HG03196 (cell line): ENCODE data around the gene PLA2G1B.

Experiments used
- ATAC-seq: cut with Tn5 transposase; IDR thresholded peaks from one replicate; pipeline ENCODE4 v1.9.1; 2021; ENCODE audit not compliant: unreplicated experiment

PLA2G1B gene

GRCh38 chr12:120327593-120327992 lies at the start of gene PLA2G1B:
TSS of gene PLA2G1B (minus strand) at chr12:120327779. CDS start at chr12:120327753, 26 bp downstream.
- no peak for ATAC-seq

DNA sequence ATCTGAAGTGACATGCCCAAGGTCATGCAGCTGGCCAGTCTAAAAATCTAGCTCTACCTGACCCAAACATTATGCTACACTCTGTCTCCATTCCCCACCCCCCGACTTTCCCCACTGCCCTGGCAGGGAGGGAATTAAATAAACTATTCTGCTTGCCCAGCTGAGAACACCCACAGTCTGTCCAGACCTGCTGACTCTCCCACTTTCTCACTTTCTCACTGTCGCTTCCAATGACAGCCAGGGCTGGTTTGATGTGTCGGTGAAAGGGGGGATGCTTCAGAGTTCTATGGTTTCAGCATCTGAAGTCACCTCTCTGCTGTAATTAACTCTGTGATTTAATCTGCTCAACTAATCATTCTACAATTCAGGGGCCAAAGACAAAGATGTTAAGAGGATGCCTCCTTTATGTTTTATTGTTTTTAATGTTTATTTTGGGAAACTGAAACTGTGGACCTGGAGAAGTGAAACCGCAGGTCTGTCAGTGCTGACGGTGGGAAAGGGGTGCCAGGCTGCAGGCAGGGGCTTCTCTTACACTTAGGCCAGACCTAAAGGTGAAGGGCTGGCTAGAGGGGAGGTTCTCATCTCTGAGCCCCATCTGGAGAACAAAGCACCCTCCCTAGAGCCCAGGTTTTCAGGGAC lies 49.5 kb upstream of the PLA2G1B start:
- ATAC-seq: no peak

DNA sequence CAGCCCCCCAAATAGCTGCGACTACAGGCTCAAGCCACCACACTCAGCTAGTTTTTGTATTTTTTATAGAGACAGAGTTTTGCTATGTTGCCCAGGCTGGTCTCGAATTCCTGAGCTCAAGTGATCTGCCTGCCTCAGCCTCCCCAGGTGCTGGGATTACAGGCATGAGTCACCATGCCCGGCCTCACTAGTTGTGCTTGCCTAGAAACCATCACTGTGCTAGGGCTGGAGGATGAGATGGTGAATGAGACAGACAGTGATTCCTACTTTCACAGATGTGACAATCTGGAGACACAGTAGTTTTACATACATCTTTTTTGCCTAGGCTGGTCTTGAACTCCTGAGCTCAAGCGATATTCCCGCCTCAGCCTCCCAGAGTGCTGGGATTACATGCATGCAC lies 48.8 kb upstream of the PLA2G1B start:
- no peak for ATAC-seq

- no peak for ATAC-seq
Measured at GRCh38 chr12:120376009-120376408, 48.4 kb upstream of the PLA2G1B start.

GRCh38 chr12:120373683-120374082 lies 46.1 kb upstream of the PLA2G1B start:
- ATAC-seq: no peak

DNA sequence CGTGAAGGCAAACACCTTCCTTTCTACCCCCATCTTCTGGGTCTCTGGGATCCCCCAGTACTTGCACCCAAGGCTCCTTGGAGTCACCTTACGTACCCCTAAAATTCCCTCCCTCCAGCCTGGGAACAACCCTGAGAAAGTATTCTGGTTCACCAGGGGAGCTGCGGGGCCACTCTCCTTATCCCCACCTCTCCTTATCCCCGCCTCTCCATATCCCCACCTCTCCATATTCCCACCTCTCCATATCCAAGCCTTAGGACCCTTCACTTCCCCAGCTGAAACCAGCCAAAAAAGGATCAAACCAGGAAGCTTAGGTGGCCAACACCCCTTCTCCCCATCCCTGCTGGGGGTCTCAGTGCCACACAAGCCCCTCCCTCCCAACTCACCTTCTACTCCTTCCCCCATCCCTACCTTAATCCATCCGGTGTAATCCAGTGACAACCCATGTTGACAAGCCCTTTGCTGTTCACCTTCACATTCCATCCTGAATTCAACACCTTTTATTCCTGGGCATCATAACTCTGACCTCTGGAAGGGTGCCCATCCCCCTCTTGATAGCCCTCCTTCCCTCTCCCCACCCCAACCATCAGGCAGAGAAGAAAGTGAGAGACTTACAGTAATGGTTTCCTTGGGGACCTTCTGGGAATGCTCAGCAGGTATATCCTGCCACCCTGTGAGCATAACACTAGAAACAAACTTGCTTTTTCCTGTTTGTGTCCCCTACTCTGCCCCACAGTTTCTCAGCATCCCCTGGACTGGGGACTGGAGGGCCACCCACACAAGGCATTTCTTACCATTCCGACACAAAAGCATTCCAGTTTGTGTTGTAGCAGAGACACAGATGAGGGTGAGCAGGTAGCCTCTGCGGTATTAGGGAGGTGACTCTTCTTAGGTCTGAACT lies 43.0 kb upstream of the PLA2G1B start:
- no peak for ATAC-seq

- no peak for ATAC-seq
Measured at GRCh38 chr12:120369603-120370342, 42.2 kb upstream of the PLA2G1B start.

DNA sequence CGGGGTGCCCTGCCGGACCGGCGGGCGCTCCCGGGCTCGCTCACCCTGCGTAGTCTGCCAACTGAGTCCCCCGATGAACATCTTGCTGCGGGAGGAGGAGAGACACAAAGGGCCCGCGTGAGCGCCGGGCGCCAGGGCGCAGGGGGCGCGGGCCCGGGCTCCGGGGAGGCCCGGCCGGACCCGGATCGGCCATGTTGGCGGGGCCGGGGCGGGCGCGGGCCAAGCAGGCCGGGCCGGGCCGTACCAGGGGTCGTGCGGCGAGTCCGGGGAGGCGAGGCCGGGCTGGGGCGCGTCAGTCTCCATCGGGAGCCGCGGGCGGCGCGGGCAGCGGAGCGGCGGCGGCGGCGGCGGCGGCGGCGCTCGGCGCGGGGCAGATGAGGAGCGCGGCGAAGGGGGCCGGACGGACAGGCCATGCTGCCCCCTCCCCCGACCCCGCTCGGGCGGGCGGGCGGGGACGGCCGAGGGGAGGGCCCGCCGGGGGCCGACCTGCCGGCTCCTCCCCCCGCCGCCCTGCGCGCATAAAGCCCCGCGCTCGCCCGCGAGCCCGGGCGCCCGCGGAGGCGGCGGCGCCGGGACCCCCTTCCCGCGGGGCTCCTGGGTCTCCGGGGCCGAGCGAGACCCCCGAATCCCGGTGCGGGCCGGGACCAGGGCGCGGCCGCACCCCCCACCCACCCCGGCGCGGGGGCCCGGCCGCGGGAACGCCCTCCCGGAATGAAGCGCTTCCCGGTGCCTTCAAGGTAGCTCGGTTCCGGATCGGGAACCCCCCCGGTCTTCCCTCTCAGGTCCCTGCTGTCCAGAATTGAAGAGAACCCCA lies 41.4 kb upstream of the PLA2G1B start, which contains the start of gene MSI1:
TSS of gene MSI1 (minus strand) at position 376 of the 814 bp plus-strand sequence. CDS start at position 303, 73 bp downstream.
- no peak for ATAC-seq

DNA sequence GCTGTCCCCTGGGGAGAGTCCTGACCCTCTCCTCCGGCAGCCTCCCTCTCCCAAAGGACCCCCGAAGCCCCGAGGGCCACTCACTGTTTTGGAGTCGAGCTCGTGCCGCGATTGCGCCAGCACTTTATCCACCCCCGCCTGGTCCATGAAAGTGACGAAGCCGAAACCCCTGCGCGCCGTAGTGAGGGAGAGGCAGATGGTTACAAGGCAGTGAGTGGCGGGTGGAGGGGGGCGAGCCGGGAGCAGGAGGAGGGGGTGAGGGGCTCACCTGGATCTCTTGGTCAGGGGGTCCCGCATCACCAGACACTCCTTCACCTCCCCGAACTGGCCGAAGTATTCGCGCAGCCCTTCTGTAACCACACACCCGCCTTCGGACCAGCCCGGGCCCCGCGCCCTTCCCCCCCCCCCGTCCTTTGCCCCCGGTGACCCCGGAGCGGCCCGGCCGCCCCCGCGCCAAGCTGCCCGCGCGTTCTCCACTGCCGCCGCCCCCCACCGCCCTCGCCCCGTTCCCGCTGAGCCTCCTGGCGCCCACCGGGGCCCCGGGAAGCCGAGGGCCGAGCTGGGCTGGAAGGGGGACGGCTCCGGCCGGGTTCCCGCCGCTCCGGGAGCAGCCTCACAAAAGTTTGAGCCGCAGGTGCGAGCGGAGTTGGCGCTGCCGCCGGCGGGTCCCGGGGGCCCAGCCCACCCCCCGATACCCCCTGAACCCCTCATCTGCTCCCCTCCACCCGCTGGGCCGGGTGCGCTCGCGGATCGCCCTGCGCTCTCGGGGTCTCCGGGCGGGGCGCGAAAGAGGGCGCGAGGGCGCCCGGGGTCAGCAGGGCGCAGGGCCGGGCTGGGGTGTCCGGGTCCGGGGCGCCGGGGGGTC lies 40.6 kb upstream of the PLA2G1B start:
- ATAC-seq: no peak

- ATAC-seq: no peak
Measured at GRCh38 chr12:120367233-120367923, 39.8 kb upstream of the PLA2G1B start.

DNA sequence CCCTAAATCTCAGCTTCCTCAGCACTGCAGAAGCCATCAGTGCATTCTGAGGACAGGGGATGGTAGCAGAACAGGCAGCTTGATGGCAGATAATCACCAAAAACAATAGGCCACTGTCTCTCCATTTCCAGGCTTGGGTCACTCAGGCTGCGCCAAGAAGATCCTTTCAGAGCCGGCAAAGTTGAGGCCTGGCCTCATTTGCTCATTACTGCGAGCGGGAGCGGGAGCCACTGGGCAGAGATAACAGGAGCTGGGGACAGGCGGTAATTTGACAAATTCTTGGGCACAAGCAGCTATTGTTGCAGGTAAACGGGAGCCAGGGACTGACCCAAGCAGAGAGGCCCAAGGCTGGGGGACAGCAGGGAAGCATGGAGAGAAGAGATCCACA lies 39.3 kb upstream of the PLA2G1B start:
- no peak for ATAC-seq

DNA sequence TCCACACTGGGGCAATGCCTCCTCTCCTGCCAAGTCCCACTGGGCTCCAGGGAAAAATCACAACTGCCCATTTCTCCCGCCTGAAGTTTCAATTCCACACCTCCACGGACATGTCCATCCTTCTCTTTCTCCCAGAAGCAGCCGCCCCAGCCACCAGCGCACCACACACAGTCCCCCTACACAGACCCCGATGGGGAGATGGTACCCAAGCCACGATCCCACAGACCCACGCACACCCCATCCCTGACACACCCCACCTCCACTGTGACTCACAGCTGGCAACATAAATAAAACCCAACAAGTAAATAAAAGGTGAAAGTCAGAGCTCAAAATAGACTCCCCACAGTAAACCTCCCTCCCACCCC lies 38.7 kb upstream of the PLA2G1B start:
- ATAC-seq: no peak

- no peak for ATAC-seq
Measured at GRCh38 chr12:120365675-120366340, 38.2 kb upstream of the PLA2G1B start.

- no peak for ATAC-seq
Measured at GRCh38 chr12:120364487-120364886, 36.9 kb upstream of the PLA2G1B start.

DNA sequence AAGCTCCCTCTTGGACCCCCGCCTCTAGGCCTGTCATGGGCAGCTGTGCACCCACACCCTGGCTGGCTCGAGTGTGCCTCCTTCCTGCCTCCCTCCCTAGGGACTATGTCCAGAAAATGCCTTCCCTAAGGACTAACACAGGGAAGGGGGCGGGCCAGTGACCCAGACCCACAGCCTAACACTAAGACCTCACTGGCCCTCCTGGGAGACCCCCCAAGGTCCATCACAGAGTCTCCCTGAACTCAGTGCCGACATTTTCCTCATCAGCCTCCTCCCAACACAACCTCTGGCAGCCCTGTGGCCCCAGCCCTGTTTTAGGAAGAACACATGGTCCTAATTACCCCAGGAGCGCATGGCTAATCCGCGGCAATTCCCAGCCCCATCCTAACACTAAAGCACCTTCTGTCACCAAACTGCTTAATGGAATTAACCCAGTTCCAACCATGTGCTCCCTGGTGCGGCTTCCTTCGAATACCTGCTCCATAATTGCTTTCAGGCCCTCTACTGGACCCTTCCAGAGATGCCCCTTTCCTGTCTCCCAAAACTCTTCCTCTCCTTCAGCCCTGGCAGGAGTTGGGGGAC lies 35.8 kb upstream of the PLA2G1B start:
- ATAC-seq: no peak

DNA sequence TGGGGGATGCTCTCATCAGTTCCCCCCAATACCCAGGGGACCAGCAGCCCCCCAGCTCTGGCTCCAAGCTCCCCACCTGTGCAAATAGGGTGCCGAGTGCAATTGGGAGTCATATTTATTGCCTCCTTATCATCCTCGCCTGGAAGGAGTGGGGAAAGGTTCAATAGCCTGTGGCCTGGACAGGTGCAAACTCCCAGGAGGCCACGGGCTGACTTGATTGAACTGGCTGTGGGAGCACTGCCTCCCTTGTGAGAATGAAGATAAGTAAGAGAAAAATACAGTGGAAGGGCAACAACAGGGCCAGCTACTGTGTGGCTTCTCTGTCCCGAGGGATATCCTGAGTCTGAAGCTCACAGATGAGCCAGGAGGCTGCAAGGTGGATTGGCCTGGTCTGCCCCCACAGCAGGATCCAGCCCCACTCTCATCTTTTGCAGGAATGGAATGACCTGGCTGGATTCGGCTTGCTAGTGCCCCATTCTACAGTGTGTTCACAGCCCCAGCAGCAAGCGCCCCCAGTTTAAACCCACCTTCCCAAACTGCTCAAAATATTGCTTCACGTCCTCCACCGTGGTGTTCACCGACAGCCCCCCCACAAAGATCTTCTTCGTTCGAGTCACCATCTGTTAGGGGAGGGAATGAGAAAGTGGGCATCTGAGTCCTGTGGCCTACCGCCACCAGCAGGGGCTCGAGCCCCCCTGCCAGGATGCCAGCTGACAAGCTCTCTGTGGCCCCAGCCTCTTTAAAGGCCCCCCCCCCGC lies 35.1 kb upstream of the PLA2G1B start:
- no peak for ATAC-seq

- ATAC-seq: no peak
Measured at GRCh38 chr12:120361506-120362208, 34.1 kb upstream of the PLA2G1B start.
